Fibroblast of skin of abdomen (primary cell): Measurements from ENCODE around the gene FABP1.

Experiments
- DNase-seq: peaks from one replicate; pipeline ENCODE4 v3.0.0-alpha.2; 2013

FABP1 gene

DNA sequence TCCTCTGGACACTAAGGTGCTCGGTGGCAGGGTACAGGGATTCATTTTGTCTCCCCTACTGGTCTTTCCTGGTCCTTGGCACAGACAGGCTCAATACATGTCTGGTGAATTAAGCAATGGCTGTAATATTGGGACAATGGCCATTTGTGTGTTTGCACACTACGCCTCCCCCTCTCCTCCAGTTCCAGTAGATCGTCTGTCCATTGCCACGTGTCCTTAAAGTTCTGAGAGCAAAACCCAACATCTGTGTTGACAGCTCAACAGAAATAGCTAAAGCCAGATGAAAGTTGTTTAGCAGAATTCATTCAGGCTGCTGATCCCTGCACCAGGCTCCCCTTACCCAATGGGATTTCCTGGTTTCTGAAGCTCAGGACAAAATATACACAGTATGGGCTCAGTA lies 9.0 kb upstream of the FABP1 start:
- no peak for DNase-seq

DNA sequence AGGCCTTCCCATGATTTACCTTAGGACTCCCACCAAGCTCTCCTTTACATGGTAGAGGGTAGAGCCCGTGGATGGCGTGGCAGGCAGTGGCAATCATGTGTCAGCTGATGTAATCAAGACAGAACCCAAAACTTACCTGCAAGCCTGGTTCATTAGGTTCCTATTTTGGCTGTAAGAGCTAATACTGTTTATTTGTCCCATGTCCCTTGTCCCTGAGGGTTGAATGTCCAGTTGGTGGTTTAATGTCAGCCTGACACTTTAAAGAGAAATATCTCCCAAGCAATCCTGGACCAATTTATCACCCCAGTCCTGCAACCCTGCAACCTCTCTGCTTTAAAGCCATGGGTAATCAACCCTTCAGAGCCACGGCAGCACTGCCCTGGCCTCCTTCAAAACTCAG lies 6.0 kb upstream of the FABP1 start:
- DNase-seq, result no peak

DNA sequence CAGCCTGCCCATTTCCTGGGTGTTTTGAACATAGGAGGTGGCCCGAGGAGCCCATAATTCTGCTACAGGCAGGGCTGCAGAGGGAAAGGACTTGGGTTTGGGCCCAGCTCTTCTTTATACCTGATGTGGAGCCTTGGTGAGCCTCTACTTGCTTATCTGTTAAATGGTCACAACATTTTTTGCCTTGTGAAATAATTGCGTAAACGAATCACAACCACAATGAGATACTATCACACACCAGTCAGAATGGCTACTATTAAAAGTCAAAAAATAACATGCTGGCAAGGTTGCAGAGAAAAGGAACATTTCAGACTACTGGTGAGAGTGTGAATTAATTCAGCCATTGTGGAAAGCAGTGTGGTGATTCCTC lies 4.1 kb upstream of the FABP1 start:
- DNase-seq, result no peak

DNA sequence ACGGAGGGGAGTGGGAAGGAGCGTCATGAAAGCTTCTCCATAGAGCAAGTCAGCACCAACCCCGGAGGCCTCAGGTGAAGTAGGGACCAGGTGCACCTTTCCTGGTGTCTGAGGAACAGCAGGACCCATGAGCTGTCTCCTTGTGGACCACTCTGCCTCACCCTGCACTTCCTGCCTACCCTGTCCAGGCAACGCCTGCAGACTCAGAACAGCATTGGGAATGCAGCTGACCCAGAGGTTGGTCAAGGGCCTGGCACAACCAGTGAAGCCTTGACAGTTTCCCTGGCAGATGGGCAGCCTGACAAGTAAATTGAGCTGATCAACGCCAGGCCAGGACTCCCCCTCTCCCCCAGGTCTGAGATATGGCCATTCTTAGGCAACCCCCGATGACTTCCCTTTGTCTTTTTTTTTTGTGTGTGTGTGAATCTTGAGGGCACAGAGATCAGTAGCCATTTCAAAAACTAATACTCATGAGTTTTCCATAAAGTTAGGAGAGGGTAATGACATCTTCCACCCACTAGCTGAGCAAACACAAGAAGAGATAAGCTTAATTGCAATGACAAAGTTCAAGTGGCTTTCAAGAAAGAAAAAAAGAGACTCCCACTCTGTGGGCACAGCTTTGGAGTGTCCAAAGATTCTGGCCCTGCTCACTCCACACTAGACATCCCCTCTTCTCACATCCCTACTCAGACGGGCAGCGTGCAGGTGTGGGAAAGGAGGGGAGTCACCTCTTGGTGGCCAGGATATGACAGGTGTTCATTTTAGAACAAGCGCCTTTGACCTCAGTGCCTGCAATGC lies 3.5 kb upstream of the FABP1 start:
- no peak for DNase-seq

DNA sequence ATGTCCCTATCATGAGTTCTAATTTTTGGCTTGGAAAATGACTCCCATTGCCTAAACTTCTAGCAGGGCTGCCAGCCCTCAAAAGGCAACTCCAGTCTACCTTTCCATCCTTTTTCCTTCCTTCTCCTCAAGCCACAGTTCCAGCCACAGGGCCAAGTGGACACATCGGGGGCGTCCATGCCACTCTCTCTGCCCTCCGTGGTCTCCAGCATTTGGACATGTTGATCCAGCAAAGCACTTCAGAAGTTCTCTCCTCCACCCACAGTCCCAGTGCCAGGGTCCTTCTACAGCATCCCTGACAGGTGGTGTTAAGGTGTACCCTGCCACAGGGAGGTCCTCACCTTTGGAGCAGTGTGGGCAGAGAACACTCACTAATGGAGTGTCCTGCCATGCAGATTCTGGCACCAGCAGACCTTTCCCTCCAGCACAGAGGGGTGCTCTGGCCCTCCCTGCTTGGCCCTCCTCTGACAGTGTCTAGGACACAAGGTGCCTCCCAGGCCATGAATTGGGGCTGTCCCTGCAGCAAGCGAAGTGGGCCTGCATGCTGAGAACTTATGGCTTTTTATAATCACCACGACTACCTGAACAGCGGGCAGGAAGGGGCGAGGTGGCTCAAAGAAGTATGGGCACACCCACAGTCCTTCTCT lies 1.6 kb upstream of the FABP1 start:
- DNase-seq, result no peak

DNA sequence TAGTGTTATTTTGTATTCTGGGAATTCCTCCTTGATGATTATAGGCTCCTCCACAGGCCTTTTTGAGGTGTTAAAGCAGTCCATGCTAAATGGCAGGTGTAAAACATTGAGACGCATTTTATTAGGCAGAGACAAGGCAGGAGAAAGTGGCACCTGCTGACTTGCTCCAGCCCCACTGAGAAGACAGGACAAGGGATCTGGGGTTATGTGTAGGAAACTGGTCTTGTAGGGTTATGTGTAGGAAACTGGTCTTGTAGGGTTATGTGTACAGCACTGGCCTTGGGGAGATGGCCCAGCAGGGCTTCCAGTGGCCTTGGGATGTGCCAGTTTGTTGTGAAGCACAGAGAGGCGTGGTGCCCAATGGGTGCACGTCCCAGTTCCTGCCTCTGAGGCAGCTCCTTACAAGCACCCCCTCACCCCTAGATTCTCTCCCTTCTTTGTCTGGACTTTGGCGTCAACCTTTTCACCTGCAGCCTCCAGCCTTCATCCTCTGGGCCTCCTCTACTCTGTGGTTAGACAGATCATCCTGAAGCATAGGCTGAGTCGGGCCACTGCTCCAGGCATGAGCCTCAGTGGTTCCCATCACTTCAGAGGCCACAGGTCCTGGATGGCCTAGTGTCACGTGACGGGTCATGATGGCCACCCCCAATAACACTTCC lies 921 bp upstream of the FABP1 start:
- no peak for DNase-seq

DNA sequence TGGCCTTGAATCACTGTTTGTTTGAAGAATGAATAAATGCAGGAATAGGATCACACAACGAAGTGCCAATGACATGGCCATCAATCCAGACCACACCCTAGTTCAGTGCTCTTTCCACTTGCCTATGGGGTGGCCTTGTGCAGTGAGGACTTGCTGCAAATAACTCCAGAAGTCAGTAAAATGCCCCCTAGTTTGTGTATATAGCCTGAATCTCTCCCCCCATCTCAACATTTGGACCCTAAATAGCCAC lies 299 bp downstream of the FABP1 start:
- no peak for DNase-seq

DNA sequence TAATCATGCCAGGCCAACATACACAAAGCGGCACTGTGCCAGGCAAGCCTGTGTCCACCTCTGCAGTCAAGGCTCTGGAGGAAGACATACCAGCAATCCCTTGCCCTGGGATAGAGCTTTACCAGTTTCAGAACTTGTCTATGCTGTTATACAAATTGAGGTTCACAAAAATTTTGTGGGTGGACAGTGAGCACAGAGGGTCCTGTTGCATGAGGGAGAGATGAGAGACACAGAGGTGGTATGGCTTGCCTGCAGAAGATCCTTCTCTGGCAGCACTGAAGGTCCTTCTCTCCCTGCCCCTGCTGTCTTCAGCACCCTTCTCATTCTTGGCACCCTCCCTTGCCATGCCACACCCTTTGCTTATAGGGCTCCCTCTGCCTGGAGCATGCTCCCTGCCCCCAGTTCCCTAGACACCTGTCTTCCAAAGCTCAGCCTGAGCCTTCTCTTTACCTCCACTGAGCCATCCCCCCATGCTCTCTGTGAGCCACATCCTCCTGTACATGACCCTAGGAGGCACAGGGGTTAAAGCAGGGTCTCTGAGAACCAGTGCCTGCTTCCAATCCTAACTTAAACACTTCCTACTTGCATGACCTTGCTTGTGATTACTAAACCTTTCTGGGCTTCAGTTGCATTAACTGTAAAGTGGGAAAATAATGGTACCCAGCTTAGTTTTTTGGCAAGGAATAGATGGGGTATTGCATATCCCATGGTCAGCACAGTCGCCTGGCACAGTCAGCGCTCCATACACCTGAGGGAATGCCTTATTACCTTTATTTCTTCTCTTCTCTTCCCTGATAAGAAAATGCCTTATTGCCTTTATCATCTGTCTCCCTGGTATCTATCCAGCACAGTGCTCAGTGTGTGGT lies 857 bp downstream of the FABP1 start:
- no peak for DNase-seq

DNA sequence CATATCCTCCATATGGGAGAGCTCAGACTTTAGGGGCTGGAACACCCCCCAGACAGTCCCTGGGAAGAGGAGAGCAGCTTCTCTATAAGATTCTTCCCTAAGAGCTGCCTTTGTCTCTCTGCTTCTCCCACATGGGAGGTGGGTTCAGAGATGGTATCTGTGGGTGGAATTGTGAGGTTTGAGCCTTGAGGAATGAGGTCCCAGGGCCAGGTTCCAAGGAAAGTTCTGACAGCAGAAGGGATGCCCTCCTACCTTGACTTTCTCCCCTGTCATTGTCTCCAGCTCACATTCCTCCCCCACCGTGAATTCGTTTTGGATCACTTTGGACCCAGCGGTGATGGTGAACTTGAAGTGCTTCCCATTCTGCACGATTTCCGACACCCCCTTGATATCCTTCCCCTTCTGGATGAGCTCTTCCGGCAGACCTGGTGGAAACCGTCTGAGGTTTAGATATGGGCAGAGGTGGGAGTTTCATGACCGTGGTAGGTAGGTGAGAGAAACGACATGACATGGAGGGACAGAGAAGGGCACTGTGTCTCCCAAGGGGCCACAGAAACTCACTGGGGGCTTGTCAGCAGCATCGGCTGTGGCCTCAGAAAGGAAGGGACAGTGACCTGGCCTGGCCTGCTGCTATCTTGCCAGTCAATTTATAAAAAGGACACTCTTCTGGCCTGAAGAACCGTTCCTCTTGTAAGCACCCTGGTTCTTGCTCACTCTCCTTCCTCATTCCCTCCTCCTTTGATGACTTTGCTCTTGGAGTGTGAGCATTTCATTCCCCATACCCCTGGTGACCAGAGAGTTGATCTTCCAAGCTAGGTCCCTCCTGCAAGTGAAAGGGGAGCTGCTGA lies 1.7 kb downstream of the FABP1 start:
- no peak for DNase-seq

DNA sequence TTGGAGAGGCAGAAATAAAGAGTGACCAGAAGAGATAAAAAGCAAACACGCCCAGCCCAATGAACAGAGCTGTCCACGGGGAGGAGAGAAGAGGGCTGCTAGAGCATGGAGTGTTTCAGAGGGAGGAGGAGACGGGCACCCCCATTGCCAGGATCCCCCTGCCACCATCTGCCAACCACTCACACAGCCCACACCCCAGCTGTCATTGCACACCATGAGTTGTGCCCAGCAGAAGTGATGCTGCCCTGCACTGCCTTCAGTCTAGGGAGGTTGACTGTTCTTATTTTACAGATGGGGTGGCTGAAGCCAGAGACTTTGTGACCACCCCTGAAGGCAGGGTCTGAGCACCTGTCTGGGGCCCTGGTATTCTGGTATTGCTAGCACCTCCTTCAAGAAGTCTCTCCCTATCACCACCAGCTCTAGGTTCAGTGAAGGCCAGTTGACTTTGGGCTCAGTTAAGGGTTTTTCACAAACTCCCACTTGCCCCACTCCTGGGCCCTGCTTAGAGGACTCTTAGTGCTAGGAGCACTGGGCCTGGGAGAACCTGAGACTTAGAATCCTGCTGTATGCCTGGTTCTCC lies 2.4 kb downstream of the FABP1 start:
- DNase-seq, result no peak

DNA sequence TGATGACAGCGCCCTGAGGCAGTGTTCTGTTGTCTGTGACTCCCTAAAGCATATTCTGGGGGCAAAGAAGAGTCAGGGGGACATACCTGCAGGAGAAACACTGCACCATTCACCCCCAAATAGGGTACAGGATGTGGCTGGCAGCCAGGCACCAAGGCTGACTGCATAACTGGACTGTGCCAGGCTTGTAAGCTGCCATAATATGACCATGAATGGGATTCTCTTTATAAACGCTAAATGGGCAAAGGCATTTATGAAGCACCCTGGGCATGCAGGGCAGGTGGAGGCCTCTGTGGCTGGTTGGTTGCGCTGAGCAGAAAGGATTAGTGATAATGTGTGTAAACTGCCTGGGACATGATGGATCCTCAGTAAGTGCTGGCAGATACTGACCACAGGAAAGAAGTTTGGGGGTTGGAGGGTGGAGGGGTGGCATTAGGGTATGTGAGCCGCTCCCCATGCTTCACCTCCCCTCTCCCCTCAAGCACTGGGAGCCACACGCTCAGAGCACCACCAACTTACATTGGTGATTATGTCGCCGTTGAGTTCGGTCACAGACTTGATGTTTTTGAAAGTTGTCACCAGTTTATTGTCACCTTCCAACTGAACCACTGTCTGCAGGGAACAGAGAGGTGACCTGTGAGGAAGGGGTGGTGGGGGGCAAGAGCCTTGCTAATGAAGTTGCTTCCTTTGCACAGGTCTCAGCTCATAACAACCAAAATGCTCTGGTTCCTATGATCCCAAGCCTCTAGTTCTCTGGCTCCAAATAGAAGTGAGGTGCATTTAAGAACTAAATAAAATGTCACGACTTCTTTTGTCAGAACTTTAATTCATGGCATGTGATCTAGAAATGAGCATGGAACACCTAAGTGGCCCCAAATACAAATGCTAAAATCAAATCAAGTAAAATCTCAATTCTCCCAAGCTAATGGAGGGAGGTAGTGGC lies 3.6 kb downstream of the FABP1 start:
- DNase-seq, result no peak

DNA sequence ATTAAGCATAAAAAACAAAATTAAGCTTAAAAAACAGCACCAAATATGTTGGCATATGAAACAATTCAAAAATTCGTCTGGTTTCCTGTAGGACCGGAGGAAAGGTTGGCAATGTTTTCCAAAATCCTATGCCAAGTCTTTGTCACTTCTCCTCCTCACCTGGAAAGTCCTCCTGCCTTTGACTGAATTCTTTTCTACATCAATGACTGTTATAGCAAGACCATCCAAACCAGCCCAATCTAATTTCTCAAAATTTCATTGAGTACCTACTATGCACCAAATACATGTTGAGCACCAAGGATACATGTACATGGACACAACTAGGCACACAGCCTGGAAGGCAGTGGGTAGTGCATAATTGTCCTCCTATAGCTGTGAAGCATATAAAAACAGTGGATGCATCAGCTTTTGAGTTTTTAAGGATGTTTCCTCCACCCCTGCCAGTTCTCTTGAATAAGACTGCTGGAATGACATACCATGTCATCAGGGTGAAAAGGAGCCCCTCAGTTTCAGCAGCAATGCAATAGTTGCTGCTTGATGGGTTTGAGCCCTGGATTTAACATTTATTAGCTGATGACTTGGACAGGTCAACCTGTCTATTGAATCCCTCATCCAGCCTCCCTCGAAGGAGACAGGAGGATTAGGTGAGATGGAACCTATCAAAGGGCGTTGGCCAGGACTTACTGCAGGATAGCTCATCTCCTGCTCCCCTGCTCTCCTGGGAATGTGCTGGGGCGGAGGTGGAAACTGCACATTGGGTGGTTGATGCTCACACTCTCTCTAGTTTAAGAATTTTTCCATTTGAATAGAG lies 4.5 kb downstream of the FABP1 start:
- DNase-seq, result no peak

DNA sequence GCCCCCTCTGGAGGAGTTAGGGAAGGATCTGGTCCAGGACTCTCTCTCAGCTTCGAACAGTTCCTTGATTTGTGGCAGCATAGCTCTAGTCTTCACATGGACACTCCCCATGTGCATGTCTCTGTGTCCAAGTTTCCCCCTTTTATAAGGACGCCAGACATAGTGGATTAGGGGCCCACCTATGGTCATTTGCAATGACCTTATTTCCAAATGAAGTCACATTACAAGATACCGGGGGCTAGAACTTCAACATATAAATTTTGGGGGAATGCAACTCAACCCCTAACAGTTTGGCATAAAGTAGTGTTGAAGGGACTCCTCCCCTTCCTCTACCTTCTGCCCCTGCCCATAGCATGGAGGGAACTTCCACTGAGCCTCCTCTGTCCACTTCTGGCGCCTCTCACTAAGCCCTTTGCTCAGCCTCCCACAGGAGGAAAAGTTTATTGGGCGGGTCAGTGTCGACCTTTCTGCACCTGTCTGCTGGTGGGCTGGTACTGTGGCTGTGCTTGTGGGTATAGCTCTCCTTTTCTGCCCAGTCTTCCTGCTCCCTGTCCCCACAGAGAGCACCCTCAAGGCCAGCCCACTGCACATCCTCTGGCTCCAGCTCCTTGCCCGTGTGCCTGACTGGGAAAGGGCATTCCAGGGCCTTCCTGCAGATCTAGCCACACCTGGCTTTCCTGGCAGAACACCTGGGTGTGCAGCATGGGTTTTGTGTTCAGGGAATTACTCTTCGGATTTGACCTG lies 5.5 kb downstream of the FABP1 start:
- no peak for DNase-seq

DNA sequence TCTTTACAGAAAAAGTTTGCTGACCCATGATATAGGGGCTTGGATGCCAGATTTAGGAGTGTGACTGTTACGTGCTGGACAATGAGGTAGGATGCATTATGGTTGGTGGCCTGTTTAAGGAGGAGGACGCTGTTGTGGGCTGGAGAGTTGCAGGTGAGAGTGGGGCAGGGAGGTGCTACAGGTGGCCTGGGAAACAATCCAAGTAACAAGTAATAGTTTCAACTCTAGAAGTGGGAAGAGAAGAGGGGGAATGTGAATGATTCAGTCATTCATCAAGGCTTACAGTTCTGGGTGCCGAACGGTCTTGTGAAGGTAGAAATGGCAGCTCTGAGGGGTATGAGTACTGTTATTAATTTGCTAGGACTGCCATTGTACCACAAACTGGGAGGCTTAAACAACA lies 6.2 kb downstream of the FABP1 start:
- no peak for DNase-seq

DNA sequence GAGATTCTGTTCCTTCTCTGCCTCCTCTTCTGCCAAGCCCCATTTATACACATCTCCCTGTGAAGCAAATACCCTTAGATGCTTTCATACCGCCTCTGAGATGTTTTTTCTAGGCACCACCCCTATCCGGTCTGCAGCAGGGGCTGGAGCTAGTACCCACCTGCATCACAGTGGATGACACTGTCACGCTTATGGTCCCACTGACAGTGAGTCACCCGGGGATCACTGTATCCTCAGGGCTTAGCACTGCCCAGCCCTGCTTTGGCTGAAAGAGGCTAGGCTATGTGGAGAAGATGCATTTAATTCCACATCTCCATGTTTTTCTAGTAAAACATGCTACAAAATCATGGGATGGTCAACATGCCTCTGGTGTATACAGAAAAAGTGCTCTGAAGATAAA lies 9.9 kb downstream of the FABP1 start:
- DNase-seq, result no peak

DNA sequence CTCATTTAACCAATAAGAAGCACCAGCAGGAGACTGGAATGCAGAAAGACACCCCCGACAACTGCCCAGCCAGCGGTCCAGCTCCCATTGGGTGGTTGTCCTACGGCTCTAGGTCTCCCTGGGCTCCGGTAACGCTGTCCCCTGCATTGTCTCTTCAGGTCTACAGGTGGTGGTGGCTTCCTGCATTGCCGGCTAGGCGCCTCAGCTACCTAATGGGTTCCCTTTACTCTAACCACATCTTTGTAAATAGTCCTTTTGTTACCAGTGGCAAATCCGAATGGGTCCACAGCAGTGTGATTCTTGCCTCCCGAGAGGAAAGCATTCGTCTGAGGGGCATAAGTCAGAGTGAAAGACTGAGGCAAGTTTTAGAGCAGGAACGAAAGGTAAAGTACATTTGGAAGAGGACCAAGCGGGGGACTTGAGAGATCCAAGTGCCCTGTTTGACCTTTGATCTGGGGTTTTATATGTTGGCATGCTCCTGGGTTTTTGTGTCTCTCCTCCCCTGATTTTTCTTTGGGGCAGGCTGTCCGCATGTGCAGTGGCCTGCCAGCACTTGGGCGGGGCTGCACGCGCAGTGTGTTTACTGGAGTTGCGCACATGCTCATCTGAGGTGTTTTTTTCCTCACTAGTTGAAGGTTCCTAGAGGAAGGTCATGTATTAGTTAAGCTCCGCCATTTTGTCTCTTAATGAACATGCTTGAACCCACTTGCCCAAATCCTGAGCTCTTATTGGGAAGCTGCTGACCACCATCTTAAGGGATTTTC lies 11.0 kb downstream of the FABP1 start:
- no peak for DNase-seq

DNA sequence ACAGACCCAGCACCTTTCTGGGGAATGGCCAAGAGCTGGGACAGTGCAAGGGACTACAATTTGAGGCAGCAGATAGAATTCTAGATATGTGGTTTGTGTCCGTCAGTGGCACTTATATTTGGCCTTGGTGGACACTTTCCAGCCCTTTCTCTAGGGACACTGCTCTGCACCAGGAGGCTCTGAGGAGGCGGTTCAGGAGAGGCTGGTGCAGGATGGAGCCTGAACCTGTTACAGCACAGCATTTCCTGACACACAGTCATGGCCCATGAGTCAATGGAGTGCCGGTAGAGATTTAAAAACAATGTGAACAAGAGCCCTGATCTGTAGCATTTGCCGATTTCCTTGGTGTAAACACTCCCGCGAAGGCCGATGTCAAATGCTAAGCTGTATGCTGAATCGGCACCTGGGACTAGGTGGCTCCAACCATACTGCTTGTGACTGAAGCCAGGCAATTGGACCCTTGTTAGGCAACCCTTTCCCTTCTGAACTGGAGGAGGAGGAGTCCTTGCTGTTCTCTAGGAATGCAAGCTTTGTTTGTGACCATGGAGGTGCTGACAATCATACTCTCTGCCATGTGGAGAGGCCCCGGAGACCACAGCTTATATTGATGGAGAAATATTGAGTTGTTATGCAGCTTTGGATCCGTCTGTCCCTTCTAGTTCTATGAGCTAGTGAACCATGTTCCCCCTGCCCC lies 11.9 kb downstream of the FABP1 start:
- DNase-seq, result no peak

DNA sequence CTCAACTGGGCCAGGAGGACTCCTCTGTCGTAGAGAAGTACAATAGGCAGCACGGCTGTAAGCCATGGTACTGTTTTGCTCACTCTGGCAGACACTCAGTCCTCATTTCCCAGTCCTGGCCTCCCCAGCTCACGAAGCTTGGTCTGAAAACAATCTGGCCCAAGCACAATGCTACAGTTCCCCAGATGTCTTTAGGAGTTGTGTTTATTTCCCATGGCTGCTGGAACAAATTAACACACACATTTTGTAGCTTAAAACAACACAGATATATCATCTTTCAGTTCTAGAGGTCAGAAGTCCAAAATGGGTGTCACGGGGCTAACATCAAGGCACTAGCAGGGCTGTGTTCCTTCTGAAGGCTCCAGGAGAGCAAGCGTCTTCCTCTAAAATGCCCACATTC lies 13.0 kb downstream of the FABP1 start:
- no peak for DNase-seq
